Measurements from ENCODE around the gene PPFIBP1.

Gene PPFIBP1

DNA sequence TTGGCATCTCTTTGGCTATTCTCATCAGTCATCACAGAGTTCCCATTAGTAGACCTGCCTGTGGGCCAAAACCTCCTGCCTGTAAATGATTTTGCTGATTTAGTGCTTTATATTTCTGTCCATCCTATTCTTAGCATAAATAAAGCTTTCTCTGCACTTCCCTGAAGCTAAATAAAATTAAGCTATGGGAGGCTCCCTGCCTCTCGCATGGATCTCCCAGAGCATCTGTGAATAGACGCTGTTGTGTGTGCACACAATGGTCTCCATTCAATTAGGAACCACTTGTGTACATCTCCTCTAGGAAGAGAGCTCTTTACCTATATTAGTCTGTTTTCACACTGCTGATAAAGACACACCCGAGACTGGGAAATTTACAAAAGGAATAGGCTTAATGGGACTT, 80.4 kb downstream of the PPFIBP1 start:
- H3K27ac ChIP-seq, result no peak overlapping the region
- DNase-seq (ENCODE audit: low spot score), result no peak
- TF ChIP-seq CTCF (IDR thresholded peaks at IDR 0.05), result no peak
- no peak overlapping the region for H3K4me3 ChIP-seq

DNA sequence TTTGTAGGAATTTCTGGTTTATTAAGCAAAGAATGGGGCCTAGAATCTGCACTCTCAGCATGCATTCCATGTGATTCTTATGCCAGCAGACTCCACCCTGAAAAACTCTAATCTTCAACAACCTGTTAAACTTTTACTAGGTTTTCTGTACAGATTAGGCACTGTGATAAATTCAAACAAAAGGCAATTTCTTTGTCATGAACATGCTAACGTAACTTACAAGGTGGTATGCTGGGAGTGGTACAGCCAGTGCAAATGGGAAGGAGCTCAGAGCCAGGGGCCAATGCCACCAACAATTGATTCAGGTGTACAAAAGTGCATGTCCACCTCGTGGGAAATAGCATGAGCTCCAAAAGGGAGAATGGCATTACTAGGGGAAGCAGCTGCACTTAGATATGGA, 83.0 kb downstream of the PPFIBP1 start:
- TF ChIP-seq CTCF (IDR thresholded peaks at IDR 0.05), result no peak
- Histone ChIP-seq H3K4me3 (no peak overlapping the region), H3K27ac (no peak overlapping the region)
- no peak for DNase-seq (ENCODE audit: low spot score)

- H3K27ac ChIP-seq, result no peak overlapping the region
Measured at GRCh38 chr12:27607591-27607990, 83.6 kb downstream of the PPFIBP1 start.

GRCh38 chr12:27608890-27609289, 84.9 kb downstream of the PPFIBP1 start:
- H3K27ac ChIP-seq, result no peak overlapping the region
- H3K4me3 ChIP-seq, result peak overlapping the region; percentile 62
- no peak for TF ChIP-seq CTCF (IDR thresholded peaks at IDR 0.05)
- no peak for DNase-seq (ENCODE audit: low spot score)

More at GRCh38 chr12:27607591-27607990, 83.6 kb downstream of the PPFIBP1 start:
- H3K4me3 ChIP-seq, result no peak overlapping the region
- no peak for TF ChIP-seq CTCF (IDR thresholded peaks at IDR 0.05)
- no peak for DNase-seq (ENCODE audit: low spot score)

DNA sequence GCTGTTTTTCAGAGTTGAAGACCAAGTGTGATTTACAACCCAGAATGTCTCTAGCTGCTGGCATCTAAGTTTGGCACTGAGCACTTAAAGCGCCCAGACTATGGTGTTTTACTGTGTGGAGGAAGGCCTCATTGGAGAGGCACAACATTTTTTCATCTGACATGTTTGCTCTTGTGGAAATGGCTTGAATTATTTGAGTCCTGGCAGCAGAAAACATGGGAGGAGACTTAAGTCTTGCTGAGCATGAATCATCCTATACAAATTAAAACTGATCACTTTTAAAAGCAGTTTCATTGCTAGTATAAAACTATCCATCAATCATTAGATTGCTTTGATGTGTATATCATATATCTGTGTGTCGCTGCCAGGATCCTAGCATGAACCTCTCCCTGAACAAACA, 86.4 kb downstream of the PPFIBP1 start:
- Histone ChIP-seq H3K4me3 (no peak overlapping the region), H3K27ac (peak overlapping the region in 1 of 2 donors; percentile 29)
- no peak for TF ChIP-seq CTCF (IDR thresholded peaks at IDR 0.05)
- DNase-seq (ENCODE audit: low spot score), result no peak

- no peak overlapping the region for H3K4me3 ChIP-seq
- no peak for TF ChIP-seq CTCF (IDR thresholded peaks at IDR 0.05)
- DNase-seq (ENCODE audit: low spot score), result no peak
- H3K27ac ChIP-seq, result no peak overlapping the region
Measured at GRCh38 chr12:27614386-27614785, 90.4 kb downstream of the PPFIBP1 start.

DNA sequence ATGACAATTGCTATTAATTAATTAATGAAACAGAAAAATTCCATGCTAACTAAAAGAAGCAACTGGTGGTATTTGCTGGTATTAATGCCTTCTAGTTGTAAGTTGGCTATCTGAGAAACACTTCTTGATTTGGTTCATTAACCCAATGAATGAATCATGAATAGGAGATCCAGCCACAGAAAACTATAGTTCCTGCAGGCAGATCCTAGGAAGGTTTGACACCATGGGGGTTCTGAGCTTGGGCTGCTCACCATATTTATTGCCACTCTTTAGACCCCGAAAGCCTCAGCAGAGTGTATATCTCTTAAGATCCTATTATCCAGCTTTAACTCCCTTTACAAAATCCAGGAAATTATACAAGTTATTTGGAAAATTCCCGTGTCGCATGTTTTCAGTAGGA, 90.9 kb downstream of the PPFIBP1 start:
- Histone ChIP-seq H3K27ac (no peak overlapping the region), H3K4me3 (no peak overlapping the region)
- TF ChIP-seq CTCF (IDR thresholded peaks at IDR 0.05), result no peak
- DNase-seq (ENCODE audit: low spot score), result no peak

All from coronary artery (tissue), 2 donors.